ENCODE results near the gene TESK2.
"Not testable (repeated sequence)": the region's sequence is repeated elsewhere in the genome, so short reads cannot be mapped to it uniquely, and the experiment has no call there.

The TESK2 gene

GRCh38 chr1:45508295-45509151, 17.6 kb upstream of the TESK2 start:
- DNase-seq = no peak

- DNase-seq = no peak
These were observed 16.9 kb upstream of the TESK2 start for GRCh38 chr1:45507893-45508292.

- DNase-seq = no peak
These were observed 16.2 kb upstream of the TESK2 start for GRCh38 chr1:45507195-45507594.

GRCh38 chr1:45503462-45504360, 12.7 kb upstream of the TESK2 start:
- no peak for DNase-seq

- no peak for DNase-seq
These were observed 10.5 kb upstream of the TESK2 start for GRCh38 chr1:45501505-45501859.

GRCh38 chr1:45499415-45499769, 8.4 kb upstream of the TESK2 start:
- peak; percentile 42 for DNase-seq

GRCh38 chr1:45498279-45498678, 7.3 kb upstream of the TESK2 start:
- DNase-seq = no peak

GRCh38 chr1:45493116-45493697, 2.2 kb upstream of the TESK2 start:
- peak; percentile 39 for DNase-seq

GRCh38 chr1:45492691-45493090, 1.7 kb upstream of the TESK2 start:
- no peak for DNase-seq

- DNase-seq = no peak
These were observed 711 bp upstream of the TESK2 start for GRCh38 chr1:45491487-45492260.

- no peak for DNase-seq
These were observed 790 bp downstream of the TESK2 start for GRCh38 chr1:45490121-45490625.

- not testable (repeated sequence) for DNase-seq
These were observed 1.6 kb downstream of the TESK2 start for GRCh38 chr1:45489379-45489778.

- no peak for DNase-seq
These were observed 2.1 kb downstream of the TESK2 start for GRCh38 chr1:45488666-45489377.

- DNase-seq = no peak
These were observed 5.0 kb downstream of the TESK2 start for GRCh38 chr1:45485949-45486348.

GRCh38 chr1:45479039-45479748, 11.8 kb downstream of the TESK2 start:
- no peak for DNase-seq

GRCh38 chr1:45478121-45478814, 12.7 kb downstream of the TESK2 start:
- peak; percentile 50 for DNase-seq

- no peak for DNase-seq
These were observed 13.3 kb downstream of the TESK2 start for GRCh38 chr1:45477646-45478045.

- DNase-seq = not testable (repeated sequence)
These were observed 16.8 kb downstream of the TESK2 start for GRCh38 chr1:45474194-45474593.

- no peak for DNase-seq
These were observed 17.7 kb downstream of the TESK2 start for GRCh38 chr1:45473302-45473701.

GRCh38 chr1:45470306-45470798, 20.6 kb downstream of the TESK2 start:
- DNase-seq = no peak
